OCI-LY7 (cell line): ENCODE data around the gene FOXL1.

Experiments used
- EZH2phosphoT487 ChIP-seq: fragments of 200-600 bp; sonication (generic); IDR thresholded peaks from 2 replicates; pipeline ENCODE4 v1.6.1; 2018; ENCODE audit warnings: low read depth, borderline replicate concordance, mild to moderate bottlenecking, mixed run types, antibody characterized with exemption, low read length, moderate library complexity, mixed read lengths
- TF ChIP-seq, protein P1 (sequence below): fragments of 200-600 bp; sonication (generic); conservative IDR thresholded peaks from 2 replicates; pipeline ENCODE4 v1.5.1; 2014; ENCODE audit warnings: mild to moderate bottlenecking, antibody characterized with exemption, low read length, moderate library complexity, mixed read lengths

DNA sequence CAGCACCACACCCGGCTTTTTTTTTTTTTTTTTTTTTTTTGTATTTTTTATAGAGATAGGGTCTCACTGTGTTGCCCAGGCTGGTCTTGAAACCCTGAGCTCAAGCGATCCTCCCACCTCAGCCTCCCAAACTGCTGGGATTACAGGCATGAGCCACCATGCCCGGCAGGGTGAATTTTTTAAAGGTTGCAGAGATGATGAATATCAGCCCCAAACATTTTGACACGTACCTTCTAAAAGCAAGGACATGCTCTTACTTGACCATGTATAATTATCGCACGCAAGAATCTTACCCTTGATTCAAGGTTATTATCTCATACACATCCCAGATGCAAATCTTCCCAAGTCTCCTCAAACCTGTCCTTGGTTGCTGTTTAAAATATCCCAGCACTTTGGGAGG, 16.0 kb upstream of the FOXL1 start:
- TF ChIP-seq, protein P1, sequence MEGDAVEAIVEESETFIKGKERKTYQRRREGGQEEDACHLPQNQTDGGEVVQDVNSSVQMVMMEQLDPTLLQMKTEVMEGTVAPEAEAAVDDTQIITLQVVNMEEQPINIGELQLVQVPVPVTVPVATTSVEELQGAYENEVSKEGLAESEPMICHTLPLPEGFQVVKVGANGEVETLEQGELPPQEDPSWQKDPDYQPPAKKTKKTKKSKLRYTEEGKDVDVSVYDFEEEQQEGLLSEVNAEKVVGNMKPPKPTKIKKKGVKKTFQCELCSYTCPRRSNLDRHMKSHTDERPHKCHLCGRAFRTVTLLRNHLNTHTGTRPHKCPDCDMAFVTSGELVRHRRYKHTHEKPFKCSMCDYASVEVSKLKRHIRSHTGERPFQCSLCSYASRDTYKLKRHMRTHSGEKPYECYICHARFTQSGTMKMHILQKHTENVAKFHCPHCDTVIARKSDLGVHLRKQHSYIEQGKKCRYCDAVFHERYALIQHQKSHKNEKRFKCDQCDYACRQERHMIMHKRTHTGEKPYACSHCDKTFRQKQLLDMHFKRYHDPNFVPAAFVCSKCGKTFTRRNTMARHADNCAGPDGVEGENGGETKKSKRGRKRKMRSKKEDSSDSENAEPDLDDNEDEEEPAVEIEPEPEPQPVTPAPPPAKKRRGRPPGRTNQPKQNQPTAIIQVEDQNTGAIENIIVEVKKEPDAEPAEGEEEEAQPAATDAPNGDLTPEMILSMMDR, result no peak
- no peak for TF ChIP-seq EZH2phosphoT487
